GM23338 (cell line): ENCODE measurements around the gene TAS2R19. TPM values are rescaled to one million over a fixed set of nuclear protein-coding genes. Genes with fewer than 3 reads are reported as not detected.
"Not testable (repeated sequence)": the region's sequence is repeated elsewhere in the genome, so short reads cannot be mapped to it uniquely, and the experiment has no call there.

ENCODE experiments used
- ATAC-seq: fragments of 200-7000 bp; cut with Tn5 transposase; 3 replicates; pipeline ENCODE4 v1.9.1; 2020
- DNase-seq: peaks from one replicate; pipeline ENCODE4 v3.0.0-alpha.2; 2015; ENCODE audit warnings: low spot score
- H2AFZ ChIP-seq: fragments of 200-600 bp; sonication (generic); 2 replicates; pipeline ENCODE4 v1.8.0; 2016; ENCODE audit warnings: antibody characterized with exemption, mild to moderate bottlenecking, moderate library complexity
- H3F3A ChIP-seq: fragments of 200-600 bp; sonication (generic); replicated peaks from 2 replicates; pipeline ENCODE4 v1.8.0; 2017; ENCODE audit warnings: antibody characterized with exemption, mixed run types, low read depth
- H3K27ac ChIP-seq: fragments of 200-600 bp; sonication (generic); 2 replicates; pipeline ENCODE4 v1.6.1; 2016; ENCODE audit warnings: low read depth
- H3K27me3 ChIP-seq: fragments of 200-600 bp; sonication (generic); 2 replicates; pipeline ENCODE4 v1.8.0; 2016; ENCODE audit warnings: mild to moderate bottlenecking, mixed run types, moderate library complexity; ENCODE audit not compliant: insufficient read depth
- H3K36me3 ChIP-seq: fragments of 200-600 bp; sonication (generic); 2 replicates; pipeline ENCODE4 v1.8.0; 2016; ENCODE audit warnings: mild to moderate bottlenecking; ENCODE audit not compliant: insufficient read depth
- H3K4me1 ChIP-seq: fragments of 200-600 bp; sonication (generic); 2 replicates; pipeline ENCODE4 v1.8.0; 2016; ENCODE audit warnings: mild to moderate bottlenecking, moderate library complexity; ENCODE audit not compliant: insufficient read depth
- H3K4me2 ChIP-seq: fragments of 200-600 bp; sonication (generic); 2 replicates; pipeline ENCODE4 v1.7.1; 2017; ENCODE audit warnings: mixed run types
- H3K4me3 ChIP-seq: fragments of 200-600 bp; sonication (generic); 2 replicates; pipeline ENCODE4 v1.6.1; 2016; ENCODE audit warnings: mixed run types
- H3K79me2 ChIP-seq: fragments of 200-600 bp; sonication (generic); replicated peaks from 2 replicates; pipeline ENCODE4 v1.8.0; 2017; ENCODE audit warnings: mild to moderate bottlenecking; ENCODE audit not compliant: insufficient read depth
- H3K9me2 ChIP-seq: fragments of 200-600 bp; sonication (generic); 2 replicates; pipeline ENCODE4 v1.8.0; 2017; ENCODE audit not compliant: insufficient read depth
- H4K20me1 ChIP-seq: fragments of 200-600 bp; sonication (generic); replicated peaks from 2 replicates; pipeline ENCODE4 v1.8.0; 2017; ENCODE audit warnings: mild to moderate bottlenecking; ENCODE audit not compliant: insufficient read depth
- H3K27ac Mint-ChIP-seq: 2 replicates; pipeline ENCODE4 v1.8.0; 2020; ENCODE audit warnings: inconsistent platforms, mild to moderate bottlenecking, moderate library complexity, mixed read lengths
- H3K27me3 Mint-ChIP-seq: 3 replicates; pipeline ENCODE4 v1.8.0; 2022; ENCODE audit warnings: low read depth, mild to moderate bottlenecking, moderate library complexity, mixed read lengths, inconsistent platforms; ENCODE audit not compliant: insufficient read depth, poor library complexity
- H3K36me3 Mint-ChIP-seq: 3 replicates; pipeline ENCODE4 v1.8.0; 2021; ENCODE audit warnings: low read depth, mild to moderate bottlenecking, inconsistent platforms, moderate library complexity, mixed read lengths
- H3K4me1 Mint-ChIP-seq: 3 replicates; pipeline ENCODE4 v1.8.0; 2020; ENCODE audit warnings: mild to moderate bottlenecking, inconsistent platforms, mixed read lengths
- H3K4me3 Mint-ChIP-seq: 3 replicates; pipeline ENCODE4 v1.8.0; 2021; ENCODE audit warnings: moderate library complexity, mild to moderate bottlenecking, inconsistent platforms, mixed read lengths
- H3K9me3 Mint-ChIP-seq: 3 replicates; pipeline ENCODE4 v1.8.0; 2020; ENCODE audit warnings: moderate library complexity, mild to moderate bottlenecking, inconsistent platforms, mixed read lengths
- CREB1 ChIP-seq: fragments of 250-450 bp; sonication (Bioruptor Pico); IDR thresholded peaks from 2 replicates; pipeline ENCODE4 v1.5.0; 2020; ENCODE audit warnings: low read depth, mild to moderate bottlenecking, moderate library complexity
- ETS1 ChIP-seq: IDR thresholded peaks from 2 replicates; pipeline ENCODE4 v1.6.1; 2016; ENCODE audit warnings: antibody characterized with exemption
- EZH2phosphoT487 ChIP-seq: fragments of 200-600 bp; sonication (generic); IDR thresholded peaks from one replicate; pipeline ENCODE4 v1.8.1; 2018; ENCODE audit warnings: antibody characterized with exemption; ENCODE audit not compliant: unreplicated experiment
- JUNB ChIP-seq: IDR thresholded peaks from one replicate; pipeline ENCODE4 v1.6.1; 2016; ENCODE audit warnings: antibody characterized with exemption; ENCODE audit not compliant: unreplicated experiment
- NANOG ChIP-seq: IDR thresholded peaks from 2 replicates; pipeline ENCODE4 v1.6.1; 2016; ENCODE audit warnings: antibody characterized with exemption, borderline replicate concordance
- REST ChIP-seq: IDR thresholded peaks from one replicate; pipeline ENCODE4 v1.6.1; 2018; ENCODE audit warnings: antibody characterized with exemption; ENCODE audit not compliant: unreplicated experiment
- STAT1 ChIP-seq: IDR thresholded peaks from one replicate; pipeline ENCODE4 v1.6.1; 2016; ENCODE audit warnings: antibody characterized with exemption; ENCODE audit not compliant: unreplicated experiment
- ZNF114 ChIP-seq: fragments of 250-450 bp; sonication (Bioruptor Pico); IDR thresholded peaks from 2 replicates; pipeline ENCODE4 v1.5.0; 2020; ENCODE audit warnings: mild to moderate bottlenecking, moderate library complexity
- ZNF331 ChIP-seq: fragments of 250-450 bp; sonication (Bioruptor Pico); IDR thresholded peaks from 2 replicates; pipeline ENCODE4 v1.5.0; 2020; ENCODE audit warnings: low read depth, mild to moderate bottlenecking, moderate library complexity
- ZNF462 ChIP-seq: fragments of 250-450 bp; sonication (Bioruptor Pico); IDR thresholded peaks from 2 replicates; pipeline ENCODE4 v1.5.0; 2020; ENCODE audit warnings: mild to moderate bottlenecking, moderate library complexity
- polyA plus RNA-seq: library from polyadenylated mRNA; unstranded; fragments of >200 nt; fragmentation: Nextera tagmentation; extraction: Ambion mirVana; gene quantifications from 2 replicates; pipeline ENCODE4 v1.2.1, GENCODE V29; 2016
- total RNA-seq: library from RNA; depleted of rRNA; stranded (reverse); fragments of >200 nt; shearing (Covaris generic); gene quantifications from 2 replicates; pipeline ENCODE4 v1.2.3, GENCODE V29; 2014

TAS2R19 gene
- total and polyA plus RNA-seq, 2 experiments from 2014 or later = 0.21 to 8.6 TPM

- not testable (repeated sequence) for H3K27ac Mint-ChIP-seq, H2AFZ ChIP-seq, H3F3A ChIP-seq, H3K4me3 ChIP-seq, H3K4me3 Mint-ChIP-seq, H3K36me3 ChIP-seq, ATAC-seq, H3K4me2 ChIP-seq, DNase-seq, H3K27me3 ChIP-seq, H3K27me3 Mint-ChIP-seq, H4K20me1 ChIP-seq, H3K79me2 ChIP-seq, H3K9me3 Mint-ChIP-seq, H3K27ac ChIP-seq, H3K4me1 Mint-ChIP-seq, H3K9me2 ChIP-seq, H3K4me1 ChIP-seq
- peaks cover 21% of the 10 kb centered on the region for H3K36me3 Mint-ChIP-seq
Observed at GRCh38 chr12:11041366-11041765, 18.9 kb upstream of the TAS2R19 start.

GRCh38 chr12:11040162-11040561 is 17.7 kb upstream of the TAS2R19 start:
- no peaks in the 10 kb centered on the region for H3F3A ChIP-seq
- ATAC-seq (no peak), DNase-seq (no peak)
- no peaks in the 10 kb centered on the region; the same call in 1 of the 2 replicates for H3K36me3 ChIP-seq
- H3K36me3 Mint-ChIP-seq = peaks cover 18% of the 10 kb centered on the region; the same call in 2 of the 3 replicates
- H3K4me3 ChIP-seq = no peak overlapping the region
- peaks cover 4% of the 10 kb centered on the region for H3K79me2 ChIP-seq
- H2AFZ ChIP-seq = no peak overlapping the region
- H3K27me3 Mint-ChIP-seq = peaks cover 2% of the 10 kb centered on the region
- no peaks in the 10 kb centered on the region for H3K4me1 ChIP-seq
- no peak overlapping the region for H3K4me3 Mint-ChIP-seq
- H3K27me3 ChIP-seq = no peaks in the 10 kb centered on the region
- no peak overlapping the region for H3K27ac ChIP-seq
- no peaks in the 10 kb centered on the region for H3K4me1 Mint-ChIP-seq
- no peak overlapping the region for H3K4me2 ChIP-seq
- no peak overlapping the region for H3K27ac Mint-ChIP-seq
- no peaks in the 10 kb centered on the region for H3K9me2 ChIP-seq
- no peaks in the 10 kb centered on the region for H4K20me1 ChIP-seq
- no peaks in the 10 kb centered on the region for H3K9me3 Mint-ChIP-seq
- TF ChIP-seq NANOG = no peak
- no peak for TF ChIP-seq ZNF462 (CRISPR knock-in tag)
- TF ChIP-seq EZH2phosphoT487 = no peak
- TF ChIP-seq ZNF114 (CRISPR knock-in tag) = no peak
- TF ChIP-seq ETS1 = no peak
- TF ChIP-seq REST = no peak
- TF ChIP-seq CREB1 (CRISPR knock-in tag) = no peak
- TF ChIP-seq ZNF331 (CRISPR knock-in tag) = no peak
- TF ChIP-seq STAT1 = no peak
- no peak for TF ChIP-seq JUNB
